ENCODE measurements around the gene DNM3. TPM values are rescaled to one million over a fixed set of nuclear protein-coding genes. Genes with fewer than 3 reads are reported as not detected.

Gene DNM3
- total RNA-seq, 1 experiment from 2014 or later: 2.7 TPM

- no peak overlapping the region for H3K56ac ChIP-seq (ENCODE audit: insufficient read length, low read depth, low read length)
- H2AFZ ChIP-seq (ENCODE audit: low read length): no peak overlapping the region
- H3K27ac Mint-ChIP-seq: peak overlapping the region; percentile 28 to 85 (median 71); a peak in 4 of 7 replicates
Observed at GRCh38 chr1:171817511-171818265, 23.6 kb upstream of the DNM3 start.

More at GRCh38 chr1:171817511-171818265, 23.6 kb upstream of the DNM3 start:
- H3K27me3 Mint-ChIP-seq (ENCODE audit: low read depth): no peaks in the 10 kb centered on the region
- Histone ChIP-seq H4K5ac (ENCODE audit: insufficient read length, low read depth, low read length) (no peak overlapping the region), H3K27me3 (ENCODE audit: insufficient read depth, low read length) (no peaks in the 10 kb centered on the region), H4K91ac (ENCODE audit: insufficient read length, low read depth, low read length) (no peak overlapping the region), H3K9me3 (ENCODE audit: control insufficient read depth, low read depth, low read length) (no peaks in the 10 kb centered on the region), H3K23ac (ENCODE audit: insufficient read length, low read depth, low read length) (no peak overlapping the region), H2AK5ac (ENCODE audit: insufficient read length, low read length) (no peak overlapping the region), H4K20me1 (ENCODE audit: control insufficient read depth, insufficient read depth, insufficient read length) (no peaks in the 10 kb centered on the region), H2BK20ac (ENCODE audit: low read depth, low read length, poor library complexity, severe bottlenecking) (no peak overlapping the region), H3K18ac (ENCODE audit: insufficient read length, low read depth, low read length) (no peak overlapping the region), H3K23me2 (ENCODE audit: insufficient read length, low read depth, low read length, poor library complexity, severe bottlenecking) (no peaks in the 10 kb centered on the region), H2BK5ac (ENCODE audit: insufficient read length, low read length) (no peak overlapping the region), H3K4me1 (ENCODE audit: insufficient read depth, low read length) (peaks cover 5% of the 10 kb centered on the region; the same call in 1 of the 2 replicates), H3K79me2 (ENCODE audit: insufficient read depth, low read length) (no peaks in the 10 kb centered on the region), H3K27ac (ENCODE audit: insufficient read length, low read depth, low read length) (no peak overlapping the region), H3K4me2 (ENCODE audit: insufficient read depth, insufficient read length, low read length) (no peak overlapping the region), H3K9ac (ENCODE audit: extremely low read depth, insufficient read length, low read length) (no peak overlapping the region), H4K8ac (replicated peaks; ENCODE audit: insufficient read length, low read depth, low read length) (no peak overlapping the region), H3K14ac (ENCODE audit: insufficient read depth, low read length) (no peak overlapping the region), H2BK120ac (ENCODE audit: low read depth, low read length, poor library complexity, severe bottlenecking) (no peak overlapping the region), H2BK15ac (ENCODE audit: low read depth, low read length) (no peak overlapping the region), H3K79me1 (ENCODE audit: insufficient read depth, low read depth, low read length, poor library complexity, severe bottlenecking) (no peaks in the 10 kb centered on the region), H2BK12ac (ENCODE audit: insufficient read length, low read depth, low read length) (no peak overlapping the region), H3T11ph (ENCODE audit: low read length) (no peak overlapping the region), H3K4ac (ENCODE audit: low read depth, low read length) (no peak overlapping the region; the same call in 1 of the 2 replicates)
- peak; percentile 46 for DNase-seq
- no peaks in the 10 kb centered on the region for H3K36me3 Mint-ChIP-seq (ENCODE audit: insufficient read depth in 1 of 3, low read depth in 3 of 3)
- no peak overlapping the region for H3K4me3 Mint-ChIP-seq
- no peaks in the 10 kb centered on the region for H3K9me3 Mint-ChIP-seq
- no CpG with 5 or more reads among the region's 3 CpGs for WGBS (ENCODE audit: extremely low coverage, insufficient read length, low lambda C conversion rate)
- peaks cover 21 to 33% of the 10 kb centered on the region in 2 experiments for H3K4me1 Mint-ChIP-seq
- no peak for TF ChIP-seq CTCF (conservative IDR thresholded peaks at IDR 0.05)
